ENCODE measurements around the gene IPO4.
A peak's percentile ranks its signal among the peaks of the same experiment; 100 is the strongest.

Gene IPO4

GRCh38 chr14:24160850-24161804 is 27.5 kb downstream of the IPO4 start, which contains the start of gene IRF9:
TSS of gene IRF9 (plus strand) at chr14:24161265. CDS start at chr14:24162145, 880 bp downstream.
- TF ChIP-seq REST (IDR thresholded peaks at IDR 0.05; ENCODE audit: insufficient read depth in 1 of 2, low read depth in 2 of 2, low read length in 2 of 2), result no peak
- TF ChIP-seq TAF1 (IDR thresholded peaks at IDR 0.05; ENCODE audit: borderline replicate concordance, insufficient read depth, low read length), result no peak
- no peak for TF ChIP-seq SIN3A (IDR thresholded peaks at IDR 0.05; ENCODE audit: borderline replicate concordance, insufficient read depth, low read length)
- TF ChIP-seq POLR2AphosphoS5 (IDR thresholded peaks at IDR 0.05; ENCODE audit: low read depth, low read length), result peak; percentile 69
- TF ChIP-seq FOXP2 (optimal IDR thresholded peaks at IDR 0.05; ENCODE audit: borderline replicate concordance, extremely low read depth, extremely low read length, insufficient read depth), result peak; percentile 73

- no peak for TF ChIP-seq REST (IDR thresholded peaks at IDR 0.05; ENCODE audit: insufficient read depth in 1 of 2, low read depth in 2 of 2, low read length in 2 of 2)
- no peak for TF ChIP-seq POLR2AphosphoS5 (IDR thresholded peaks at IDR 0.05; ENCODE audit: low read depth, low read length)
- no peak for TF ChIP-seq SIN3A (IDR thresholded peaks at IDR 0.05; ENCODE audit: borderline replicate concordance, insufficient read depth, low read length)
- no peak for TF ChIP-seq FOXP2 (optimal IDR thresholded peaks at IDR 0.05; ENCODE audit: borderline replicate concordance, extremely low read depth, extremely low read length, insufficient read depth)
- TF ChIP-seq TAF1 (IDR thresholded peaks at IDR 0.05; ENCODE audit: borderline replicate concordance, insufficient read depth, low read length), result no peak
Measured at GRCh38 chr14:24160499-24160849, 28.1 kb downstream of the IPO4 start.

- TF ChIP-seq POLR2AphosphoS5 (IDR thresholded peaks at IDR 0.05; ENCODE audit: low read depth, low read length) (no peak), TAF1 (IDR thresholded peaks at IDR 0.05; ENCODE audit: borderline replicate concordance, insufficient read depth, low read length) (no peak), FOXP2 (optimal IDR thresholded peaks at IDR 0.05; ENCODE audit: borderline replicate concordance, extremely low read depth, extremely low read length, insufficient read depth) (no peak), REST (IDR thresholded peaks at IDR 0.05; ENCODE audit: insufficient read depth in 1 of 2, low read depth in 2 of 2, low read length in 2 of 2) (no peak), SIN3A (IDR thresholded peaks at IDR 0.05; ENCODE audit: borderline replicate concordance, insufficient read depth, low read length) (no peak)
Measured at GRCh38 chr14:24159777-24160498, 28.7 kb downstream of the IPO4 start.

GRCh38 chr14:24157331-24157730 is 31.3 kb downstream of the IPO4 start:
- no peak for TF ChIP-seq SIN3A (IDR thresholded peaks at IDR 0.05; ENCODE audit: borderline replicate concordance, insufficient read depth, low read length)
- TF ChIP-seq POLR2AphosphoS5 (IDR thresholded peaks at IDR 0.05; ENCODE audit: low read depth, low read length), result no peak
- no peak for TF ChIP-seq REST (IDR thresholded peaks at IDR 0.05; ENCODE audit: insufficient read depth in 1 of 2, low read depth in 2 of 2, low read length in 2 of 2)
- TF ChIP-seq TAF1 (IDR thresholded peaks at IDR 0.05; ENCODE audit: borderline replicate concordance, insufficient read depth, low read length), result no peak
- no peak for TF ChIP-seq FOXP2 (optimal IDR thresholded peaks at IDR 0.05; ENCODE audit: borderline replicate concordance, extremely low read depth, extremely low read length, insufficient read depth)

Measured in PFSK-1 (cell line).